ENCODE data around the gene ESR2.

The ESR2 gene

DNA sequence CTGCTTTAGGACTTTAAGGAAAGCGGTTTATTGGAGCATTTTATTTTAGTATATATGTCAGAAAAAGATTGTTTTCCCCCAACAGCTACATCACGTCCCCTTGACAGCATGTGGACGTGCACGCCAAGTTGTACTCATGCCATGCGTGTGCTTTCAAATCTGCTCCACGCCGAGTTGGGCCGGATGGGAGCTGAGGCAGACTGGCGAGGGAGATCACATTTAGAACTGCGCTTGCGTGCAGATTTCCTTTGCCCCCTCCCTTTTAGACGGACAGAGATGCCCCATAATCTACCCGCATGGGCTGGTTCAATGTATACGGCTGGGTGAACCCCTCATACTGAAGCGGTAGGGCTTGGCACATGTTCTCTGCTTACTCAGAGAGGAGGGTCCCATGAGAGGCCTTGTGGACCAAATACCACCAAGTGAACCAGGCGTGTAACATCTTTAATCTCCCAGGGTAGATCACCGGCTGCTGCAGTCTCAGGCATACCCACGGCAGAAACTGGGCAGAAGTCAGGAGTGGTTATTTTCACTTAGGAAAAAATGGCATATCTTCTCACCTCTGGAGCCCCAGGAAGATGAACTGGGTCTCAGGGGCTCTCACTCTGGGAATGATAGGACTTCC, 92.1 kb downstream of the ESR2 start:
- no peak for TF ChIP-seq CTCF (IDR thresholded peaks at IDR 0.05; ENCODE audit: insufficient read depth, low read length, poor library complexity, severe bottlenecking)
- Histone ChIP-seq H3K4me3 (replicated peaks; ENCODE audit: low read depth, low read length) (no peak overlapping the region), H3K27me3 (replicated peaks; ENCODE audit: control insufficient read depth, insufficient read depth, low read length) (no peaks in the 10 kb centered on the region), H3K36me3 (ENCODE audit: control insufficient read depth, insufficient read depth, low read length) (no peaks in the 10 kb centered on the region; the same call in 1 of the 2 replicates)
- no peak for DNase-seq (ENCODE audit: extremely low read depth, insufficient read length)

DNA sequence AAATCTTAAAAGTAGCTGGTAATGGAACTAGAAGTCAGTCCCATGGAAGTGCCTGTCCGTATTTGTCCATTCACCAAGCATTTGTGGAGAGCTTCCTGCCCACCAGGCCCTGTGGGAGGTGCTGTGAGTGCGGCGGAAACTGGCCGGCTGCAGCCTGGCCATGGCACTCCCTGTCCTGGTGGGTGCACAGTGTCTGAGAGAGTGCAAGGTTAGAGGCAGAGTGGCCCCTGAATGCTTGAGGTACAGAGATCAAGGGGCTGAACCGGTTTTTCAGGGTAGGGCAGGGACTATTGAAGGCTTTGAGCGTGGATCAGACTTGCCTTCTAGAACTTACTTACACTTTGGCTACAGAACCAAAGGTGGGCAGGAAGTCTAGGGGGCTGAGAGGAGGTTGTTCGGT, 92.9 kb downstream of the ESR2 start:
- Histone ChIP-seq H3K27me3 (replicated peaks; ENCODE audit: control insufficient read depth, insufficient read depth, low read length) (no peaks in the 10 kb centered on the region), H3K36me3 (ENCODE audit: control insufficient read depth, insufficient read depth, low read length) (no peaks in the 10 kb centered on the region; the same call in 1 of the 2 replicates), H3K4me3 (replicated peaks; ENCODE audit: low read depth, low read length) (no peak overlapping the region)
- no peak for TF ChIP-seq CTCF (IDR thresholded peaks at IDR 0.05; ENCODE audit: insufficient read depth, low read length, poor library complexity, severe bottlenecking)
- DNase-seq (ENCODE audit: extremely low read depth, insufficient read length) = no peak

DNA sequence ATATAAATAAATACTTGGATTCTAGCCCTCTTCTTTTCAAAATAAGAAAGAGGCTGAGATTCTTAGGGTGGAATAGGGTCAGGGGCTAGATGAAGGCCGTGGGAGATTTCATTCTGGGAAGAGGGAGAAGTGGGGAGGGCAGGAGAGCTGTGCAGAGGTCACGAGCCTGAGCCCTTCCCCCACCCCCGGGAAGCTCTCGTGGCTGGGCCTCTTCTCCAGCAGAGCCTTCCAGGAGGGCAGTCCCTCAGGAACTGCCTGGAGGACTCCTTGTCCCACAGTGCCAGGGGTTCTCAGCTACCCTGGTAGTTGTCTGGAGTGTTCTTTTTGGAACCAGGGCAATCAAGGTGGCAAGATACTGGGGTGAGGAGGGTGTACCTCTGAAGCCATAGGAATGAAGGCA, 94.0 kb downstream of the ESR2 start:
- Histone ChIP-seq H3K36me3 (ENCODE audit: control insufficient read depth, insufficient read depth, low read length) (no peaks in the 10 kb centered on the region; the same call in 1 of the 2 replicates), H3K27me3 (replicated peaks; ENCODE audit: control insufficient read depth, insufficient read depth, low read length) (no peaks in the 10 kb centered on the region), H3K4me3 (replicated peaks; ENCODE audit: low read depth, low read length) (no peak overlapping the region)
- TF ChIP-seq CTCF (IDR thresholded peaks at IDR 0.05; ENCODE audit: insufficient read depth, low read length, poor library complexity, severe bottlenecking) = no peak
- DNase-seq (ENCODE audit: extremely low read depth, insufficient read length) = no peak

DNA sequence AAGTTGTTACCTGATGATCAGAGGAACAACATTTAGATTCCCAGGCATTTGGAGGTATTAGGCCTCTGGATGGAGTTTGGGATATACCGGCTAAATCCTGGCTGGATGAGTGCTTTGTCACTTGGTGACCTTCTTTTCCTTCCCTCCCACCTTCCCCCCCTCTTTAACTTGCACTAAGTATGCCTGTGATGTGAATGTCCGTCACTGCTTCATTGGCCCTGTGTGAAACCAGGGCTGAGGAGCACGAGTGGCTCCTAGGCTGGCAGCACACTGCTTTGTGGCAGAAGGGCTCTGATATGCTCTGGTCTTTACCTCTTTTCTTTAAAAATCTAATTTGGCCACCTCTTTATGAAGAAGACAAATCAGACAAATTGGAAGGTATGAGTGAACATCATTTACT, 95.7 kb downstream of the ESR2 start:
- Histone ChIP-seq H3K36me3 (ENCODE audit: control insufficient read depth, insufficient read depth, low read length) (no peaks in the 10 kb centered on the region; the same call in 1 of the 2 replicates), H3K27me3 (replicated peaks; ENCODE audit: control insufficient read depth, insufficient read depth, low read length) (no peaks in the 10 kb centered on the region), H3K4me3 (replicated peaks; ENCODE audit: low read depth, low read length) (no peak overlapping the region)
- no peak for DNase-seq (ENCODE audit: extremely low read depth, insufficient read length)
- no peak for TF ChIP-seq CTCF (IDR thresholded peaks at IDR 0.05; ENCODE audit: insufficient read depth, low read length, poor library complexity, severe bottlenecking)

GRCh38 chr14:64197996-64198395, 96.2 kb downstream of the ESR2 start:
- H3K27me3 ChIP-seq (replicated peaks; ENCODE audit: control insufficient read depth, insufficient read depth, low read length) = no peaks in the 10 kb centered on the region
- no peak for DNase-seq (ENCODE audit: extremely low read depth, insufficient read length)
- H3K4me3 ChIP-seq (replicated peaks; ENCODE audit: low read depth, low read length) = no peak overlapping the region
- no peaks in the 10 kb centered on the region; the same call in 1 of the 2 replicates for H3K36me3 ChIP-seq (ENCODE audit: control insufficient read depth, insufficient read depth, low read length)
- TF ChIP-seq CTCF (IDR thresholded peaks at IDR 0.05; ENCODE audit: insufficient read depth, low read length, poor library complexity, severe bottlenecking) = no peak

Data from GM06990 (cell line).